Left lung (tissue), 10 donors: ENCODE measurements around the gene EYA2. TPM values are rescaled to one million over a fixed set of nuclear protein-coding genes. Genes with fewer than 3 reads are reported as not detected.
"Not testable (repeated sequence)": the region's sequence is repeated elsewhere in the genome, so short reads cannot be mapped to it uniquely, and the experiment has no call there.

Experiments
- ATAC-seq: fragments of 200-7000 bp; cut with Tn5 transposase; one replicate; pipeline ENCODE4 v1.9.1; 2020; ENCODE audit warnings: moderate library complexity
- DNase-seq, 4 donors: peaks; one replicate each; pipeline ENCODE4 v3.0.0-alpha.2; 2013 to 2020
- H3K27ac ChIP-seq, 2 donors: fragments of 200-600 bp; sonication (generic) in 1 of 2; one replicate each; pipeline versions ENCODE4 v1.5.0 to v1.8.0; 2020 to 2021
- H3K27me3 ChIP-seq, 2 donors: fragments of 200-600 bp; sonication (generic) in 1 of 2; one replicate each; pipeline versions ENCODE4 v1.5.0 to v1.8.0; 2020 to 2021
- H3K36me3 ChIP-seq, 2 donors: fragments of 200-600 bp; sonication (generic) in 1 of 2; one replicate each; pipeline versions ENCODE4 v1.5.0 to v1.8.0; 2020 to 2021
- H3K4me1 ChIP-seq, 2 donors: fragments of 200-600 bp; one replicate each; pipeline ENCODE4 v1.8.0; 2021
- H3K4me3 ChIP-seq, 2 donors: fragments of 200-600 bp; sonication (generic) in 1 of 2; one replicate each; pipeline versions ENCODE4 v1.5.0 to v1.8.0; 2020 to 2021; ENCODE audit warnings: mild to moderate bottlenecking in 1 of 2
- H3K9me3 ChIP-seq, 2 donors: fragments of 200-600 bp; sonication (generic) in 1 of 2; one replicate each; pipeline versions ENCODE4 v1.5.0 to v1.8.0; 2020 to 2021
- CTCF ChIP-seq, 2 donors: fragments of 200-600 bp; sonication (generic) in 1 of 2; IDR thresholded peaks; one replicate each; pipeline versions ENCODE4 v1.5.0 to v1.8.0; 2021; ENCODE audit warnings: antibody characterized with exemption in 2 of 2
- intact Hi-C, 2 donors: fragments of 100-400 bp; cut with DNase I; formaldehyde crosslinking; loops; one replicate each; pipeline versions ENCODE4 v1.11.2 to v1.14.2; 2022
- polyA plus RNA-seq, 6 donors: library from polyadenylated mRNA; unstranded; fragments of 120-200 nt; gene quantifications; one replicate each; pipeline ENCODE4 v1.2.1, GENCODE V29; 2013; ENCODE audit not compliant: insufficient read length in 6 of 6
- total RNA-seq, 2 donors: library from RNA; stranded (reverse); fragmentation: NEBNext Ultra II Directional; extraction: Animal tissue kit (Norgen Biotek cat#: 25700); gene quantifications; one replicate each; pipeline ENCODE4 v1.2.1, GENCODE V29; 2021
- donor health status: DM: no; HTN: yes; CAD: no.
- donor health status: DM: no; HTN: no; CAD: no.

Gene EYA2
- total and polyA plus RNA-seq, 8 donors, result 0.77 to 2.3 (median 1.2) TPM

GRCh38 chr20:47202733-47203667 lies 308.4 kb downstream of the EYA2 start:
- H3K27me3 ChIP-seq, result no peaks in the 10 kb centered on the region
- ATAC-seq, result no peak
- H3K4me3 ChIP-seq, result no peak overlapping the region
- no peak overlapping the region for H3K27ac ChIP-seq
- no peaks in the 10 kb centered on the region for H3K9me3 ChIP-seq
- H3K4me1 ChIP-seq, result peaks cover 0 to 4% of the 10 kb centered on the region in 2 donors
- intact Hi-C loops, result no loop called here
- H3K36me3 ChIP-seq, result peaks cover 0 to under 1% of the 10 kb centered on the region in 2 donors
- TF ChIP-seq CTCF (IDR thresholded peaks at IDR 0.05), result no peak
- DNase-seq, result no peak

GRCh38 chr20:47204008-47204849 lies 309.6 kb downstream of the EYA2 start:
- Histone ChIP-seq H3K4me1 (peaks cover 0 to 4% of the 10 kb centered on the region in 2 donors), H3K9me3 (no peaks in the 10 kb centered on the region), H3K4me3 (no peak overlapping the region), H3K36me3 (peaks cover 0 to 13% of the 10 kb centered on the region in 2 donors), H3K27me3 (no peaks in the 10 kb centered on the region), H3K27ac (no peak overlapping the region)
- DNase-seq (no peak), ATAC-seq (peak; percentile 10)
- intact Hi-C loops, result no loop called here
- no peak for TF ChIP-seq CTCF (IDR thresholded peaks at IDR 0.05)

- ATAC-seq, DNase-seq, H3K27ac ChIP-seq, H3K4me1 ChIP-seq, H3K4me3 ChIP-seq, intact Hi-C loops, H3K9me3 ChIP-seq, H3K27me3 ChIP-seq: not testable (repeated sequence)
- H3K36me3 ChIP-seq, result peaks cover 0 to 19% of the 10 kb centered on the region in 2 donors
These were observed 310.1 kb downstream of the EYA2 start for GRCh38 chr20:47204850-47205122.

GRCh38 chr20:47205577-47206123 lies 311.0 kb downstream of the EYA2 start:
- Histone ChIP-seq H3K27me3 (no peaks in the 10 kb centered on the region), H3K9me3 (no peaks in the 10 kb centered on the region), H3K4me1 (peaks cover 0 to 4% of the 10 kb centered on the region in 2 donors), H3K27ac (no peak overlapping the region), H3K36me3 (peaks cover 0 to 27% of the 10 kb centered on the region in 2 donors), H3K4me3 (no peak overlapping the region)
- peak; percentile 70 for ATAC-seq
- peak; percentile 32 to 83 (median 43) for DNase-seq
- intact Hi-C loops, result no loop called here
- TF ChIP-seq CTCF (IDR thresholded peaks at IDR 0.05), result peak; percentile 31 to 88

GRCh38 chr20:47206552-47206951 lies 311.9 kb downstream of the EYA2 start:
- H3K27ac ChIP-seq, intact Hi-C loops, DNase-seq, H3K9me3 ChIP-seq, H3K4me1 ChIP-seq, H3K27me3 ChIP-seq, H3K4me3 ChIP-seq, ATAC-seq: not testable (repeated sequence)
- H3K36me3 ChIP-seq, result peaks cover 0 to 36% of the 10 kb centered on the region in 2 donors
